Inferior parietal cortex (tissue), 1 donor: ENCODE data around the gene SCAMP3.
"Not testable (repeated sequence)": the region's sequence is repeated elsewhere in the genome, so short reads cannot be mapped to it uniquely, and the experiment has no call there.

Experiments
- DNase-seq: peaks from one replicate; pipeline ENCODE4 v3.0.0-alpha.2; 2016; ENCODE audit errors: extremely low spot score

The SCAMP3 gene

GRCh38 chr1:155261852-155262673 lies at the start of gene SCAMP3:
Gene SCAMP3, minus strand, starts transcription at chr1:155262360. Its CDS starts 209 bp downstream, at chr1:155262151.
- DNase-seq = peak; percentile 99

- DNase-seq = no peak
Observed at GRCh38 chr1:155309423-155310021, 47.4 kb upstream of the SCAMP3 start.

GRCh38 chr1:155308493-155309422 lies 46.6 kb upstream of the SCAMP3 start, which contains the start of gene FDPS:
Gene FDPS, plus strand, starts transcription at chr1:155308866. Its CDS starts 924 bp downstream, at chr1:155309790.
- peak; percentile 99 for DNase-seq

- no peak for DNase-seq
Observed at GRCh38 chr1:155307247-155307740, 45.1 kb upstream of the SCAMP3 start.

- DNase-seq = no peak
Observed at GRCh38 chr1:155305881-155306391, 43.8 kb upstream of the SCAMP3 start.

GRCh38 chr1:155304558-155305063 lies 42.5 kb upstream of the SCAMP3 start:
- no peak for DNase-seq

- no peak for DNase-seq
Observed at GRCh38 chr1:155301342-155301841, 39.2 kb upstream of the SCAMP3 start, which contains the start of gene PKLR. Gene PKLR, minus strand, starts transcription at chr1:155301438. Its CDS starts 43 bp downstream, at chr1:155301395.

- DNase-seq = no peak
Observed at GRCh38 chr1:155300553-155301329, 38.6 kb upstream of the SCAMP3 start.

- DNase-seq = no peak
Observed at GRCh38 chr1:155300024-155300423, 37.9 kb upstream of the SCAMP3 start.

GRCh38 chr1:155297384-155297783 lies 35.2 kb upstream of the SCAMP3 start:
- no peak for DNase-seq

GRCh38 chr1:155296661-155297060 lies 34.5 kb upstream of the SCAMP3 start:
- DNase-seq = no peak

GRCh38 chr1:155295942-155296267 lies 33.7 kb upstream of the SCAMP3 start:
- no peak for DNase-seq

- DNase-seq = no peak
Observed at GRCh38 chr1:155295183-155295941, 33.2 kb upstream of the SCAMP3 start.

GRCh38 chr1:155294520-155295182 lies 32.5 kb upstream of the SCAMP3 start:
- DNase-seq = no peak

- DNase-seq = no peak
Observed at GRCh38 chr1:155293086-155293749, 31.1 kb upstream of the SCAMP3 start.

- DNase-seq = not testable (repeated sequence)
Observed at GRCh38 chr1:155291006-155291405, 28.8 kb upstream of the SCAMP3 start.

GRCh38 chr1:155287987-155288543 lies 25.9 kb upstream of the SCAMP3 start:
- no peak for DNase-seq

- no peak for DNase-seq
Observed at GRCh38 chr1:155286544-155286943, 24.4 kb upstream of the SCAMP3 start.
